ENCODE measurements around the gene SESN3. TPM values are rescaled to one million over a fixed set of nuclear protein-coding genes. Genes with fewer than 3 reads are reported as not detected.

SESN3 gene
- total RNA-seq, 1 experiment from 2014 or later, result 36.8 TPM

DNA sequence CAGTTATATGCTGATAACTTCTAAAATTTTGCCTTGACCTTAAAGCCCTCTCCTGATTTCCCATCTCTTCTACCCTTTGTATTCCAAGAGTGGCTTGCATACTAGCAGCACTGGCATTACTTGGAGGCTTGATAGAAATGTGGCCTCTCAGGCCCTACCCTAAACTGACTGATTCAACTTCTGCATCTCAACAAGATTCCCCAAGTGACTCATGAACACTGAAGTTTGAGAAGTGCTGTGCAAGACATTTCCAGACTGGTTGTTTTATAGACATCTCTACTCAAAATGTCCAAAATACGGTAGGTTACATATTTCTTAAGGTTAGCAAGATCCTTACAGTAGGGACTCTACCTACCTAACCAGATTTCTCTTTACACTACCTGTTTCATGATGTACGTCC, 48.6 kb downstream of the SESN3 start:
- Histone ChIP-seq H3K23ac (ENCODE audit: insufficient read length, low read depth, low read length) (no peak overlapping the region), H3K79me1 (ENCODE audit: insufficient read depth, low read depth, low read length, poor library complexity, severe bottlenecking) (no peaks in the 10 kb centered on the region), H3K56ac (ENCODE audit: insufficient read length, low read depth, low read length) (no peak overlapping the region), H4K8ac (replicated peaks; ENCODE audit: insufficient read length, low read depth, low read length) (no peak overlapping the region), H2BK12ac (ENCODE audit: insufficient read length, low read depth, low read length) (no peak overlapping the region), H2BK15ac (ENCODE audit: low read depth, low read length) (no peak overlapping the region), H3K27me3 (ENCODE audit: insufficient read depth, low read length) (no peaks in the 10 kb centered on the region), H2BK5ac (ENCODE audit: insufficient read length, low read length) (no peak overlapping the region), H3K23me2 (ENCODE audit: insufficient read length, low read depth, low read length, poor library complexity, severe bottlenecking) (no peaks in the 10 kb centered on the region), H3K9me3 (ENCODE audit: control insufficient read depth, low read depth, low read length) (no peaks in the 10 kb centered on the region), H2BK120ac (ENCODE audit: low read depth, low read length, poor library complexity, severe bottlenecking) (no peak overlapping the region), H4K20me1 (ENCODE audit: control insufficient read depth, insufficient read depth, insufficient read length) (no peaks in the 10 kb centered on the region), H3K14ac (ENCODE audit: insufficient read depth, low read length) (no peak overlapping the region), H3K4me2 (ENCODE audit: insufficient read depth, insufficient read length, low read length) (no peak overlapping the region), H3K4ac (ENCODE audit: low read depth, low read length) (no peak overlapping the region), H2AK5ac (ENCODE audit: insufficient read length, low read length) (no peak overlapping the region), H3K79me2 (ENCODE audit: insufficient read depth, low read length) (no peaks in the 10 kb centered on the region), H3T11ph (ENCODE audit: low read length) (no peak overlapping the region), H3K4me1 (ENCODE audit: insufficient read depth, low read length) (no peaks in the 10 kb centered on the region), H3K27ac (ENCODE audit: insufficient read length, low read depth, low read length) (no peak overlapping the region), H3K18ac (ENCODE audit: insufficient read length, low read depth, low read length) (no peak overlapping the region), H3K9ac (ENCODE audit: extremely low read depth, insufficient read length, low read length) (no peak overlapping the region), H2AFZ (ENCODE audit: low read length) (no peak overlapping the region), H4K5ac (ENCODE audit: insufficient read length, low read depth, low read length) (no peak overlapping the region), H4K91ac (ENCODE audit: insufficient read length, low read depth, low read length) (no peak overlapping the region), H2BK20ac (ENCODE audit: low read depth, low read length, poor library complexity, severe bottlenecking) (no peak overlapping the region)
- WGBS (ENCODE audit: extremely low coverage, insufficient read length, low lambda C conversion rate), result no CpG with 5 or more reads among the region's 2 CpGs
- no peak for DNase-seq
- Mint-ChIP-seq H3K27ac (no peak overlapping the region; a peak in 1 of 7 replicates), H3K9me3 (no peaks in the 10 kb centered on the region), H3K4me3 (no peak overlapping the region), H3K36me3 (ENCODE audit: insufficient read depth in 1 of 3, low read depth in 3 of 3) (peaks cover 3 to 38% (median 23%) of the 10 kb centered on the region in 3 experiments; a peak in 6 of 7 replicates), H3K27me3 (ENCODE audit: low read depth) (no peaks in the 10 kb centered on the region), H3K4me1 (no peaks in the 10 kb centered on the region)
- TF ChIP-seq, protein P1, sequence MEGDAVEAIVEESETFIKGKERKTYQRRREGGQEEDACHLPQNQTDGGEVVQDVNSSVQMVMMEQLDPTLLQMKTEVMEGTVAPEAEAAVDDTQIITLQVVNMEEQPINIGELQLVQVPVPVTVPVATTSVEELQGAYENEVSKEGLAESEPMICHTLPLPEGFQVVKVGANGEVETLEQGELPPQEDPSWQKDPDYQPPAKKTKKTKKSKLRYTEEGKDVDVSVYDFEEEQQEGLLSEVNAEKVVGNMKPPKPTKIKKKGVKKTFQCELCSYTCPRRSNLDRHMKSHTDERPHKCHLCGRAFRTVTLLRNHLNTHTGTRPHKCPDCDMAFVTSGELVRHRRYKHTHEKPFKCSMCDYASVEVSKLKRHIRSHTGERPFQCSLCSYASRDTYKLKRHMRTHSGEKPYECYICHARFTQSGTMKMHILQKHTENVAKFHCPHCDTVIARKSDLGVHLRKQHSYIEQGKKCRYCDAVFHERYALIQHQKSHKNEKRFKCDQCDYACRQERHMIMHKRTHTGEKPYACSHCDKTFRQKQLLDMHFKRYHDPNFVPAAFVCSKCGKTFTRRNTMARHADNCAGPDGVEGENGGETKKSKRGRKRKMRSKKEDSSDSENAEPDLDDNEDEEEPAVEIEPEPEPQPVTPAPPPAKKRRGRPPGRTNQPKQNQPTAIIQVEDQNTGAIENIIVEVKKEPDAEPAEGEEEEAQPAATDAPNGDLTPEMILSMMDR (conservative IDR thresholded peaks at IDR 0.05), result no peak

Measured in H9 (cell line).